DMS79 treated with DMSO at 0.1 percent for 48 hours (cell line): Measurements from ENCODE around the gene TESK2.
"Not testable (repeated sequence)": the region's sequence is repeated elsewhere in the genome, so short reads cannot be mapped to it uniquely, and the experiment has no call there.

Source experiments
- DNase-seq: peaks from one replicate; lab custom pipeline; 2025; lab: John Stamatoyannopoulos, UW

TESK2 gene

GRCh38 chr1:45411510-45411899, 79.5 kb downstream of the TESK2 start:
- no peak for DNase-seq

- no peak for DNase-seq
These were observed 80.0 kb downstream of the TESK2 start for GRCh38 chr1:45410850-45411509.

- no peak for DNase-seq
These were observed 81.7 kb downstream of the TESK2 start for GRCh38 chr1:45409276-45409675.

GRCh38 chr1:45407629-45408287, 83.2 kb downstream of the TESK2 start:
- no peak for DNase-seq

- DNase-seq: no peak
These were observed 85.3 kb downstream of the TESK2 start for GRCh38 chr1:45405636-45406035.

GRCh38 chr1:45403718-45404117, 87.2 kb downstream of the TESK2 start:
- DNase-seq: no peak

- no peak for DNase-seq
These were observed 87.7 kb downstream of the TESK2 start for GRCh38 chr1:45403298-45403697.

GRCh38 chr1:45401524-45401923, 89.4 kb downstream of the TESK2 start:
- DNase-seq: no peak

- no peak for DNase-seq
These were observed 90.9 kb downstream of the TESK2 start for GRCh38 chr1:45400049-45400448.

- no peak for DNase-seq
These were observed 93.7 kb downstream of the TESK2 start for GRCh38 chr1:45397285-45397684.

- DNase-seq: no peak
These were observed 95.4 kb downstream of the TESK2 start for GRCh38 chr1:45395582-45395981.

- no peak for DNase-seq
These were observed 95.9 kb downstream of the TESK2 start for GRCh38 chr1:45395051-45395450.

GRCh38 chr1:45394342-45394741, 96.6 kb downstream of the TESK2 start:
- DNase-seq: no peak

- no peak for DNase-seq
These were observed 97.2 kb downstream of the TESK2 start for GRCh38 chr1:45393718-45394302.

GRCh38 chr1:45386219-45386618, 104.7 kb downstream of the TESK2 start:
- DNase-seq: no peak

GRCh38 chr1:45385302-45385701, 105.7 kb downstream of the TESK2 start:
- peak; percentile 14 for DNase-seq

- not testable (repeated sequence) for DNase-seq
These were observed 106.8 kb downstream of the TESK2 start for GRCh38 chr1:45384213-45384612.

GRCh38 chr1:45383191-45383590, 107.8 kb downstream of the TESK2 start:
- DNase-seq: no peak

GRCh38 chr1:45381243-45381642, 109.7 kb downstream of the TESK2 start:
- DNase-seq: no peak

GRCh38 chr1:45380730-45381129, 110.2 kb downstream of the TESK2 start:
- no peak for DNase-seq

- DNase-seq: no peak
These were observed 110.8 kb downstream of the TESK2 start for GRCh38 chr1:45380125-45380524.

- DNase-seq: no peak
These were observed 111.4 kb downstream of the TESK2 start for GRCh38 chr1:45379524-45379923.

GRCh38 chr1:45378184-45378583, 112.8 kb downstream of the TESK2 start:
- DNase-seq: no peak
